CD4-positive, alpha-beta T cell treated with Interleukin-2 at 100 ng/mL for 4 hours (primary cell): ENCODE data around the gene ARAP3.
A peak's percentile ranks its signal among the peaks of the same experiment; 100 is the strongest.

Source experiments
- DNase-seq: peaks from one replicate; pipeline ENCODE4 v3.0.0-alpha.2; 2020; ENCODE audit warnings: low spot score

The ARAP3 gene

GRCh38 chr5:141672071-141672840 is 9.8 kb downstream of the ARAP3 start:
- DNase-seq = no peak

- no peak for DNase-seq
These were observed 12.5 kb downstream of the ARAP3 start for GRCh38 chr5:141669520-141669919.

GRCh38 chr5:141668601-141669265 is 13.3 kb downstream of the ARAP3 start:
- DNase-seq = no peak

- DNase-seq = no peak
These were observed 15.8 kb downstream of the ARAP3 start for GRCh38 chr5:141665995-141666940.

- DNase-seq = peak; percentile 75
These were observed 17.1 kb downstream of the ARAP3 start for GRCh38 chr5:141664733-141665461.

GRCh38 chr5:141663506-141663905 is 18.5 kb downstream of the ARAP3 start:
- DNase-seq = no peak

GRCh38 chr5:141662028-141662427 is 20.0 kb downstream of the ARAP3 start:
- DNase-seq = no peak

- DNase-seq = no peak
These were observed 24.0 kb downstream of the ARAP3 start for GRCh38 chr5:141657937-141658545.

- no peak for DNase-seq
These were observed 24.6 kb downstream of the ARAP3 start for GRCh38 chr5:141657404-141657803.

- DNase-seq = no peak
These were observed 25.6 kb downstream of the ARAP3 start for GRCh38 chr5:141656396-141656795.

- no peak for DNase-seq
These were observed 27.0 kb downstream of the ARAP3 start for GRCh38 chr5:141655020-141655419.

- DNase-seq = no peak
These were observed 27.7 kb downstream of the ARAP3 start for GRCh38 chr5:141654298-141654697.

- no peak for DNase-seq
These were observed 30.3 kb downstream of the ARAP3 start for GRCh38 chr5:141651728-141652105.

- DNase-seq = peak; percentile 83
These were observed 30.9 kb downstream of the ARAP3 start, which contains the start of gene FCHSD1 for GRCh38 chr5:141650851-141651727. TSS of gene FCHSD1 (minus strand) at chr5:141651418. CDS start at chr5:141651368, 50 bp downstream.

GRCh38 chr5:141649972-141650371 is 32.1 kb downstream of the ARAP3 start:
- no peak for DNase-seq

GRCh38 chr5:141649056-141649688 is 32.9 kb downstream of the ARAP3 start:
- DNase-seq = no peak

- DNase-seq = no peak
These were observed 34.2 kb downstream of the ARAP3 start for GRCh38 chr5:141647851-141648250.

- no peak for DNase-seq
These were observed 34.8 kb downstream of the ARAP3 start for GRCh38 chr5:141647242-141647641.

- no peak for DNase-seq
These were observed 36.0 kb downstream of the ARAP3 start for GRCh38 chr5:141646026-141646425.
